Ovary (tissue), 3 donors: Measurements from ENCODE around the gene MCM3AP.
"Not testable (repeated sequence)": the region's sequence is repeated elsewhere in the genome, so short reads cannot be mapped to it uniquely, and the experiment has no call there.

Experiments used
- POLR2A ChIP-seq: fragments of 450-650 bp; IDR thresholded peaks from one replicate; pipeline ENCODE4 v1.6.1; 2017; ENCODE audit warnings: antibody characterized with exemption, mild to moderate bottlenecking, moderate library complexity
- TF ChIP-seq, protein P1 (sequence below), 3 donors: fragments of 450-650 bp in 2 of 3; fragments of 200-600 bp in 1 of 3; IDR thresholded peaks; one replicate each; pipeline versions ENCODE4 v1.5.1 to v1.8.0; 2016 to 2022; ENCODE audit warnings: antibody characterized with exemption in 3 of 3, mild to moderate bottlenecking in 1 of 3
- donor health status: DM: no; HTN: no; CAD: no.

DNA sequence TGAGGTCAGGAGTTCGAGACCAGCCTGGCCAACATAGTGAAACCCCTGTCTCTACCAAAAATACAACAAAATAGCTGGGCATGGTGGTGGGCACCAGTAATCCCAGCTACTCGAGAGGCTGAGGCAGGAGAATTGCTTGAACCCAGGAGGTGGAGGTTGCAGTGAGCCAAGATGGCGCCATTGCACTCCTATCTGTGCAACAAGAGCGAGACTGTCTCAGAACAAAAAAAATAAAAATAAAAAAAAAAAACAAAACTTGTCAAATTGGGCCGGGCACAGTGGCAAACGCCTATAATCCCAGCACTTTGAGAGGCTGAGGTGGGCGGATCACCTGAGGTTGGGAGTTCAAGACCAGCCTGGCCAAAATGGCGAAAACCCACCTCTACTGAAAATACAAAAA, 24.8 kb upstream of the MCM3AP start:
- TF ChIP-seq, protein P1, sequence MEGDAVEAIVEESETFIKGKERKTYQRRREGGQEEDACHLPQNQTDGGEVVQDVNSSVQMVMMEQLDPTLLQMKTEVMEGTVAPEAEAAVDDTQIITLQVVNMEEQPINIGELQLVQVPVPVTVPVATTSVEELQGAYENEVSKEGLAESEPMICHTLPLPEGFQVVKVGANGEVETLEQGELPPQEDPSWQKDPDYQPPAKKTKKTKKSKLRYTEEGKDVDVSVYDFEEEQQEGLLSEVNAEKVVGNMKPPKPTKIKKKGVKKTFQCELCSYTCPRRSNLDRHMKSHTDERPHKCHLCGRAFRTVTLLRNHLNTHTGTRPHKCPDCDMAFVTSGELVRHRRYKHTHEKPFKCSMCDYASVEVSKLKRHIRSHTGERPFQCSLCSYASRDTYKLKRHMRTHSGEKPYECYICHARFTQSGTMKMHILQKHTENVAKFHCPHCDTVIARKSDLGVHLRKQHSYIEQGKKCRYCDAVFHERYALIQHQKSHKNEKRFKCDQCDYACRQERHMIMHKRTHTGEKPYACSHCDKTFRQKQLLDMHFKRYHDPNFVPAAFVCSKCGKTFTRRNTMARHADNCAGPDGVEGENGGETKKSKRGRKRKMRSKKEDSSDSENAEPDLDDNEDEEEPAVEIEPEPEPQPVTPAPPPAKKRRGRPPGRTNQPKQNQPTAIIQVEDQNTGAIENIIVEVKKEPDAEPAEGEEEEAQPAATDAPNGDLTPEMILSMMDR (IDR thresholded peaks at IDR 0.05): not testable (repeated sequence)
- TF ChIP-seq POLR2A: not testable (repeated sequence)
